KG1 (cell line): ENCODE results near the gene TNFSF8.

Source experiments
- DNase-seq: peaks from one replicate; lab custom pipeline; 2025; lab: John Stamatoyannopoulos, UW

Gene TNFSF8

DNA sequence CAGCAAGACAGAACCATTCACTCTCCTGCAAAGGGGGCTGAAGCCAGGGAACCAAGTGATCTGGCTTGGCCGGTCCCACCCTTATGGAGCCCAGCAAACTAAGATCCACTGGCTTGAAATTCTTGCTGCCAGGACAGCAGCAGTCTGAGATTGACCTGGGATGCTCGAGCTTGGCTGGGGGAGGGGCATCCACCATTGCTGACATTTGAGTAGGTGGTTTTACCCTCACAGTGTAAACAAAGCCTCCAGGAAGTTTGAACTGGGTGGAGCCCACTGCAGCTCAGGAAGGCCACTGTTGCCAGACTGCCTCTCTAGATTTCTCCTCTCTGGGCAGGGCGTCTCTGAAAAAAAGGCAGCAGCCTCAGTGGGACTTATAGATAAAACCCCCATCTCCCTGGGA lies 60.5 kb downstream of the TNFSF8 start:
- no peak for DNase-seq

DNA sequence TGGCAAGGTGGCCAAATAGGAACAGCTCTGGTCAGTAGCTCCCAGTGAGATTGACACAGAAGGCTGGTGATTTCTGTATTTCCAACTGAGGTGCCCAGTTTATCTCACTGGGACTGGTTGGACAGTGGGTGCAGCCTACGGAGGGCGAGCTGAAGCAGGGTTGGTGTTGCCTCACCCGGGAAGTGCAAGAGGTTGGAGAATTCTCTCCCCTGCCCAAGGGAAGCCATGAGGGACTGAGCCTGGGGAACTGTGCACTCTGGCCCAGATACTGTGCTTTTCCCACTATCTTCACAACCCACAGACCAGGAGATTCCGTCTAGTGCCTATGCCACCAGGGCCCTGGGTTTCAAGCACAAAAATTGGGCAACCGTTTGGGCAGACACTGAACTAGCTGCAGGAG lies 61.0 kb downstream of the TNFSF8 start:
- DNase-seq: no peak

DNA sequence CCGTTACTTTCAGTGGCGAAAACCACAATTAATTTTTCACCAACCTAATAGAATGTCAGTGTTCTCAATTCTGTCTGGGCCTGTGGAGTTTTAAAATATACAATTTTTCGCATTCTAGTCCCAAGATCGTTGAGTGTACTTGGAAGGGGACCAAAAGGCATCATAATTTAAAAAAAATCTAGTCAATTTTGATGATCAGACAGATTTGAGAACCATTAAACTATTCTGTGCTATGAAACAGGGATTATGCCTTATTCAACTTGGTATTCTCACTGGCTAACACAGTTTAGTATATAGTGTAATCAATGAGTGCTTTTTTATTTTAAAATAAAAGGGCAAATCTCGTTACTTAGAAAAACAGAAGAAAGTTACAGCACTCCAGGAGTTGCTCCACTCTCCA lies 63.1 kb downstream of the TNFSF8 start:
- no peak for DNase-seq

DNA sequence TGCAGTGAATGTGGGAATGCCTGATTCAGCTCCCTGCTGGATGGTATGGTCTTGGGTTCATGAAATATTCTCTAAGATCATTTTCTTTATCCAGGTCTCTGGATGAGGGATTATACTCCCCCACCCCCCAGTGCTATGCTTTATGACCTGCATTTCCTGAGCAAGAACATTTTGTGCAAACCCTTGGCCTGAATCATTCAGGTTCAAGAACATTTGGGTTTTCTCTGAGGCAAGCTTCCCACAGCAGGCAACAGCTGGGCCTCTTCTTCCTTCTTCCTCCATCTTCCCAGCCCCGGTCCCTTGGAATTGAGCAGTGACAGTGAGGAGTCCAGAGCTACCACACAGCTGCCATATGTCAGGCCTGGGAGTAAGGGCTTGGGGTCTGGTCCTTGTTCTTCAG lies 65.9 kb downstream of the TNFSF8 start:
- no peak for DNase-seq

DNA sequence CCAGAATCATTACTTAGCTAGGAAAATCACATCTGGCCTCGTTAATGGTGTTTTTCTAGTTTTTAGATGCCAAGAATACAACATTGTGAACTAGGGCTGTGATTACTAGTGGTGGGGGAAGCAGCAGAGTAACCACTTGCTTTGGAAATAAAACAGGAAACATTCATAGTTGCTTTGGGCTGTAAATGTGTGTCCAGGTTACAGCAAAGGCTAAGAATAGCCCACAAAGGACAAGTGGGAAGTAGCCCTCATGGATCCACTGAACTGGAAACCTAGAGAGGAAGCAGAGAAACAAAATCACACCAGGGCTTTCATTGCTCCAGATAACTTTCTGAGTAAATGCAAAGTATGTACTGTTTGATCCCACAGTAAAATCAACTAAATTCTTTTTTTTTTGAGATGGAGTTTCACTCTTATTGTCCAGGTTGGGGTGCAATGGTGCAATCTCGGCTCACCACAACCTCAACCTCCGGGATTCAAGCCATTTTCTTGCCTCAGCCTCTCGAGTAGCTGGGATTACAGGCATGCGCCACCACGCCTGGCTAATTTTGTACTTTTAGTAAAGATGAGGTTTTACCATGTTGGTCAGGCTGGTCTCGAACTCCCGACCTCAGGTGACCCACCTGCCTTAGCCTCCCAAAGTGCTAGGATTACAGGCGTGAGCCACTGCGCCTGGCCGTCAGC lies 68.3 kb downstream of the TNFSF8 start:
- no peak for DNase-seq

DNA sequence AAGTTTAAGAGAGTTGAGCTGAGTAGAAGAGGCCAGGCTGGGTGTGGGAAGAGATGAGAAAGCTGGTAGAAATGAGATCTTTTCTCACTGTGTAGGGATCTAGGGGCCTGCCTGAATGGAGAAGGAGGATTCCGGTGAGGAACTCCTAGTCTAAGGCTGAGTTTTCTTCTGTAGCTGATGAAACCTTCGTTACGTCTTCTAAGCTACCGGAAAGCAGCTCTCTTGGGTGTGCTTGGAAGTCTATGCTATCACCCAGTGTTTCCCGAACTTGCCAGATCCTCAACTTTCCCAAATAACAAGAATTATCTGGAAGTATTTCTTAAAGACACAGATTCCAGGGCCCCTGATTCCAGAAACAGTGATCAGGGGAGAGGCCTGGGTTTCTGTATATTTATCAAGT lies 69.1 kb downstream of the TNFSF8 start:
- no peak for DNase-seq

DNA sequence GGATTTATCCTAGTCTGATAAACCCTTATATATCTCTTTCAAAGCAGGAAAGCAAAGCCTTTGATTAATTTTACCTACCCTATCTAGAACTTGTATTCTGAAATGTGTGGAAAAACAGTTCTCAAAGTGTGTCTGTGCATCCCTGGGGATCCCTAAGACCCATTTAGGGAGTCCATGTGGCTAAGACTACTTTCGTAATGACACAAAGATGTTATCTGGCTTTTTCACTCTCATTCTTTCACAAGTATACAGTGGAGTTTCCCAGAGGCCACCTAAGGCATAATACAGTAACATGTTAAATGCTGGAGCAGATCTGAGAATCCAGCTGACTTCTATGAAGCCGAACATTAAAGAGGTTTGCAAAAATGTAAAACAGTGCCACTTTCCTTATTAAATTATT lies 70.2 kb downstream of the TNFSF8 start:
- no peak for DNase-seq

DNA sequence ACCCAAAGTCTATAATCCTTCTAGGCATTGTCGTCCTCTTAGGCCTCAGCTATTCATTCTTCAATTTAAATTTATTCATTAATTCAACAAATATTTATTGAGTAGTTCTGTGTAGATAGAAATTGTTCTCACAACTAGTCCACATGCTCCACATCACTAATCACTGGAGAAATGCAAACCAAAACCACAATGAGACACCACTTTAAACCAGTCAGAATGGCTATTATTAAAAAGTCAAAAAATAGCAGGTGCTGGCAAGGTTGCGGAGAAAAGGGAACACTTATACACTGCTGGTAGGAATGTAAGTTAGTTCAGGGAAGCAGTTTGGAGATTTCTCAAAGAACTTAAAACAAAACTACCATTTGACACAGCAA lies 73.5 kb downstream of the TNFSF8 start:
- no peak for DNase-seq

DNA sequence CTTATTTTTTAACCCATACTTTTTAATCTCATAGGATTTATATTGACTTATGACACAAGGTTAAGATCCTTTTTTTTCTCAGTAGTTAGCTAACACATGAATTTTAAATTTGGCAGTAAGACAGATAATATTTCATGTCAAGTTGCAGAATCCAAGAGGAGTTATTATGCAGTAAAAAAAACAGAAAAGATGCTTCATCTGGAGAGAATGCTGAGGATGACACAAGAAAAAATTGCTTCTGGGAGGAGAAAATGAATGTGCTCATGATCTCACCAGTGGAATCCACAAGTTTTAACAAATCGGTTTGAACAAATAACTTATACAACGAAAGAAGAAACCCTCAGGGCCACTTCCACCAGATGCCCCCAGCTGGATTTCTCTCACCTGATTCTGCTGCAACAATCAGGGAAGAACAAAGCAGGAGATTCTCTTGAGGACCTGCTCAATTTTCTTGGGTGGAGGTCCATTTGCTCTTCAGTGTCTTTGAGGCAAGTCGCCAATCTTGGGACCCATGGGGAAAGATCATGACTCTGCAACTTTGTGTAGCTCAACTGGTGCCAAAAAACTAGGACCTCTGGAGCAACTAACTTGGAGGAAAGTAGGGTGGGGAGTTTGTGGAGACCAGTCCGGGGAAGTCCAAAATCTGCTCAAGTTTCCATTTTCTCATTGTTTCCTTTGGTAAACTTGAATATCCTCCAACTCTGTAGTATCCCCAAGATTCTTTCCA lies 74.0 kb downstream of the TNFSF8 start:
- DNase-seq: no peak

DNA sequence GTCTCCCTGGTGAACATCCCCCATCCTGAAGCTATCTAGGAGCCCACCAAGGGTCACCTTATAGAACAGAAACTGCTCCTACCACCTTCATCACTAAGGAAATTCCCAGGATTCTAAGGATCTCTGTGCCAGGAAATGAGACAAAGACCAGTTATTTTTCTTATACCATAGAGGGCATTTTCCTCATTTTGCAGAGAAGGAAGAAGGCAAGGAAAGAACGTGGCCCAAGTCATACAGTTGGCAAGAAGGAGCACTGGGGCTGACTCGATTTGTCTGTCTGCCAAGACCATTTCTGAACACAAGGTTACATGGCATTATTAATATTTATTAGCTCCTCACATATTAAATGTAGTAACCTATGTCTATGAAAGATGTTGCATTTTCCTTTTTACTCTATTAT lies 74.9 kb downstream of the TNFSF8 start:
- DNase-seq: no peak

DNA sequence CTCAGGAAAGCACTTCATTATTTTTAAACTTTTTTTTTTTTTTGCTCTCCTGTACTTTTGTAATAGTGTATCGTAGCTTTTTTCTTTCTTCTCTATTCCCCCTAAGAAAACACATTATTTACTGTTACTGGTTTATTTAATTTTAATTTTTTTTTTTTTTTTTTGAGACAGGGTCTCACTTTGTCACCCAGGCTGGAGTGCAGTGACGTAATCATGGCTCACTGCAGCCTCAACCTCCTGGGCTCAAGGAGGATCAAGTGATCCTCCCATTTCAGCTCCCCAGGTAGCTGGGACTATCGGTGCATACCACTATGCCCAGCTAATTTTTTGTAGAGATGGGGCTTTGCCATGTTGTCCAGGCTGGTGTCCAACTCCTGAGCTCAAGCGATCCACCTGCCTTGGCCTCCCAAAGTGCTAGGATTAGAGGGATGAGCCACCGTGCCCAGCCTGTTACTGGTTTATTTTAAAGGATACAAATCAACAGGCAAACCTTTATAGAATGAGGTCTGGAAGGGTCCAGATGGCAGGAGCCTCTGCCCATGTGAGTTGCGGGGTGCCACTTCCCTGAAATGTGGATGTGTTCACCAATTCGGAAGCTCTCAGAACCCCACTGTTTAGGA lies 75.5 kb downstream of the TNFSF8 start:
- no peak for DNase-seq

DNA sequence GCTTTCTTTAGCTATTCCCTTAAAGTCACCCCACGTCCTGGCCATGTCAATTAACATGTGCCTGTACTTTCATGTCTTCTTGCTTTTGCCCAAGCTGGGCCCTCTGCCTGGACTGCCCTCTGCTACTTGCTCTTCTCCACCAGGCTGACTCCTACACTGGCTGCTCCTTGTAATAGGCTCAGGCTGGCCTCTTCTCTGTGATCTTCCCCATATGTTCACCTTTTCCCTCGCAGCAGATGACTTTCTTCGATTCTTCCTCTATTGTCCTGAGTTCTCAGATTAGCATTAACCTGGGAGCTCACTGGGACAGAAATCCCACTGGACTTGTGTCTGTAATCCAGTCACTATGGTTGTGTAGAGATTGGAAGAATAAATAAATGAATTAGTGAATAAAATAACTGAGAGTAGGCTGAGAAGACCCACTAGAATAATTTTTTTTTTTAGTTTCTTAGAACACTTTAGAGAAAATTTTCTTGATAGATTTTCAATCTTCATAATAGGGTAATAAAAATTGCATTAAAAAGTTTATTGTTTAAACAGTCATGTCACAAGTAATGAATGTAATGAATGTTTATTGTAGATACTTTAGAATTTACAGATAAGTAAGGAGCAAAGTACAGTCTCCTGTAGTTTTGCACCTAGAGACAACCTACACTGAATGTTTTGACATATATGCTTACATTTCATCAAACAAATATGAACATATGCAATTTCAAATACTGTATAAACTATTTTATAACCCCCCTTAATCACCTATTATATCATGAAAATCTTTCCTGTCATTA lies 77.1 kb downstream of the TNFSF8 start:
- no peak for DNase-seq

DNA sequence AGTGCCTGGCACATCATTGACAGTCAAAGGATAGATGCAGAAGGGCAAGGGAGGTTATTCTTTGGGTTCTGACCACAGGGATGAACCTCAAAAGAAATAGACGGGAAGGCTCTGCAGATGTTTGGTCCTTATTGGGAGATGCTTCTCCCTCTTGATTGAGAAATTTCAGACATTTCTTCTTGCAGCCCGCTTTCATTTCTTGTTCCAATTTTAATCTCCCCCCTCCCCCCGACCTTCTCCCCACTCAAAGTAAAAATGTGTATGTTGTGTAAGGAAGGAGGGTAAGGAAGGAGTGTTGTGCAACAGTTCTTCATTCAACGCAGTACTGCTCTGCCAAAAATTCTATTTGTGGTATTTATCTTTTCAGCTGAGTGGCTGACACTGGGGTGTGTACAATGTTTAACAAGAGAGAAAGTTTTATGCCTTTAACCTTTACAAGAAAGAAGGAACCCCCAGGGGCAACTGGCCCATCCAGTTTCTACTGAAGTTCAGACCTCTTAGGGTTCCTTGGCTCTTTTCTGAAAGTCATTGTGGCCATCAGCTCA lies 78.3 kb downstream of the TNFSF8 start:
- peak; percentile 4 for DNase-seq

DNA sequence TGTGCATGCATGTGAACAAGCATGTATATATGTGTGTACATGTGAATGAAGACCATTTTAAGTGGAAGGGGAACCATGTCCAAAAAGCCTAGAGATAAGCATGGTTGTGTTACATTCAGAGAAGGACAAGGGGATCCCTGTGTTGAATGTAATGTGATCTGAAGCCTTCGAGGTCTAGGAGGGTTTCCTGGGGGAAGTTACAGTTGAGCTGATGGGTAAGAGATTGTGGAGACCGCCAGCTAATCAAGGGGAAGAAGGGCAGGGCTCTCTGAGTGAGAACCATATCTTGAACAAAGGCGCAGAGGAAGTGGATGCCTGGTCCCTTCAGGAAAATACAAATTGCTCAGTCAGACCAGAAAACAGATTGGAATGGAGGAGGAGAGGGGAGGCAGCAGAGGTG lies 79.1 kb downstream of the TNFSF8 start:
- DNase-seq: no peak
